ENCODE results near the gene RGS7BP. TPM values are rescaled to one million over a fixed set of nuclear protein-coding genes. Genes with fewer than 3 reads are reported as not detected.

RGS7BP gene
- total RNA-seq, 1 experiment from 2014 or later = not detected

- BruUV-seq (replicated peaks) = no TSS peak
- intact Hi-C loops (cut with micrococcal nuclease; ENCODE audit: unreplicated experiment) (no loop called here), in situ Hi-C loops (cut with HindIII; ENCODE audit: low pct_unique_long_range_greater_than_20kb, low sequenced_read_pairs) (no loop called here)
- Histone ChIP-seq H3K36me3 (ENCODE audit: control insufficient read depth, insufficient read depth, low read length) (no peaks in the 10 kb centered on the region), H3K9me3 (ENCODE audit: control insufficient read depth, insufficient read depth, low read depth, low read length) (no peaks in the 10 kb centered on the region), H3K4me1 (ENCODE audit: control insufficient read depth, insufficient read depth, low read length) (no peaks in the 10 kb centered on the region), H3K27me3 (ENCODE audit: control insufficient read depth, insufficient read depth, low read length) (no peaks in the 10 kb centered on the region), H3K27ac (ENCODE audit: low read length) (no peak overlapping the region), H3K4me3 (ENCODE audit: low read depth in 2 of 2, low read length in 2 of 2) (no peak overlapping the region)
- CTCF ChIA-PET = no interaction called here
- TF ChIP-seq POLR2AphosphoS5 (IDR thresholded peaks at IDR 0.05; ENCODE audit: low read depth, low read length) (no peak), CTCF (IDR thresholded peaks at IDR 0.05) (no peak), SIN3A (IDR thresholded peaks at IDR 0.05; ENCODE audit: borderline replicate concordance, insufficient read depth, low read depth, low read length) (no peak), TCF7L2 (IDR thresholded peaks at IDR 0.05; ENCODE audit: low read depth, low read length) (no peak)
- TF ChIP-seq, protein P1, sequence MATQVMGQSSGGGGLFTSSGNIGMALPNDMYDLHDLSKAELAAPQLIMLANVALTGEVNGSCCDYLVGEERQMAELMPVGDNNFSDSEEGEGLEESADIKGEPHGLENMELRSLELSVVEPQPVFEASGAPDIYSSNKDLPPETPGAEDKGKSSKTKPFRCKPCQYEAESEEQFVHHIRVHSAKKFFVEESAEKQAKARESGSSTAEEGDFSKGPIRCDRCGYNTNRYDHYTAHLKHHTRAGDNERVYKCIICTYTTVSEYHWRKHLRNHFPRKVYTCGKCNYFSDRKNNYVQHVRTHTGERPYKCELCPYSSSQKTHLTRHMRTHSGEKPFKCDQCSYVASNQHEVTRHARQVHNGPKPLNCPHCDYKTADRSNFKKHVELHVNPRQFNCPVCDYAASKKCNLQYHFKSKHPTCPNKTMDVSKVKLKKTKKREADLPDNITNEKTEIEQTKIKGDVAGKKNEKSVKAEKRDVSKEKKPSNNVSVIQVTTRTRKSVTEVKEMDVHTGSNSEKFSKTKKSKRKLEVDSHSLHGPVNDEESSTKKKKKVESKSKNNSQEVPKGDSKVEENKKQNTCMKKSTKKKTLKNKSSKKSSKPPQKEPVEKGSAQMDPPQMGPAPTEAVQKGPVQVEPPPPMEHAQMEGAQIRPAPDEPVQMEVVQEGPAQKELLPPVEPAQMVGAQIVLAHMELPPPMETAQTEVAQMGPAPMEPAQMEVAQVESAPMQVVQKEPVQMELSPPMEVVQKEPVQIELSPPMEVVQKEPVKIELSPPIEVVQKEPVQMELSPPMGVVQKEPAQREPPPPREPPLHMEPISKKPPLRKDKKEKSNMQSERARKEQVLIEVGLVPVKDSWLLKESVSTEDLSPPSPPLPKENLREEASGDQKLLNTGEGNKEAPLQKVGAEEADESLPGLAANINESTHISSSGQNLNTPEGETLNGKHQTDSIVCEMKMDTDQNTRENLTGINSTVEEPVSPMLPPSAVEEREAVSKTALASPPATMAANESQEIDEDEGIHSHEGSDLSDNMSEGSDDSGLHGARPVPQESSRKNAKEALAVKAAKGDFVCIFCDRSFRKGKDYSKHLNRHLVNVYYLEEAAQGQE (IDR thresholded peaks at IDR 0.05; ENCODE audit: insufficient read depth in 1 of 2, low read depth in 2 of 2, low read length in 1 of 2) = no peak
- DNase-seq (ENCODE audit: low read depth, low spot score) = no peak
- POLR2A ChIA-PET = no interaction called here
- no peak for ATAC-seq
Measured at GRCh38 chr5:64654561-64654938, 148.7 kb downstream of the RGS7BP start.

GRCh38 chr5:64655596-64655995, 149.8 kb downstream of the RGS7BP start:
- TF ChIP-seq, protein P1 (IDR thresholded peaks at IDR 0.05; ENCODE audit: insufficient read depth in 1 of 2, low read depth in 2 of 2, low read length in 1 of 2) = no peak
- TF ChIP-seq TCF7L2 (IDR thresholded peaks at IDR 0.05; ENCODE audit: low read depth, low read length) = no peak
- no peak for TF ChIP-seq POLR2AphosphoS5 (IDR thresholded peaks at IDR 0.05; ENCODE audit: low read depth, low read length)
- no peak for TF ChIP-seq CTCF (IDR thresholded peaks at IDR 0.05)
- no peak for TF ChIP-seq SIN3A (IDR thresholded peaks at IDR 0.05; ENCODE audit: borderline replicate concordance, insufficient read depth, low read depth, low read length)
- Histone ChIP-seq H3K27me3 (ENCODE audit: control insufficient read depth, insufficient read depth, low read length) (peaks cover 1% of the 10 kb centered on the region; the same call in 1 of the 2 replicates), H3K4me1 (ENCODE audit: control insufficient read depth, insufficient read depth, low read length) (no peaks in the 10 kb centered on the region), H3K36me3 (ENCODE audit: control insufficient read depth, insufficient read depth, low read length) (no peaks in the 10 kb centered on the region), H3K27ac (ENCODE audit: low read length) (no peak overlapping the region), H3K4me3 (ENCODE audit: low read depth in 2 of 2, low read length in 2 of 2) (no peak overlapping the region), H3K9me3 (ENCODE audit: control insufficient read depth, insufficient read depth, low read depth, low read length) (no peaks in the 10 kb centered on the region)
- in situ Hi-C loops (cut with HindIII; ENCODE audit: low pct_unique_long_range_greater_than_20kb, low sequenced_read_pairs) = no loop called here
- ATAC-seq (no peak), DNase-seq (ENCODE audit: low read depth, low spot score) (no peak)
- intact Hi-C loops (cut with micrococcal nuclease; ENCODE audit: unreplicated experiment) = no loop called here
- ChIA-PET CTCF (no interaction called here), POLR2A (no interaction called here)
- BruUV-seq (replicated peaks) = no TSS peak

Data from Panc1 (cell line).